Chondrocyte (in vitro differentiated cells): ENCODE data around the gene FUBP3. TPM values are rescaled to one million over a fixed set of nuclear protein-coding genes. Genes with fewer than 3 reads are reported as not detected.

ENCODE experiments used
- DNase-seq: peaks from one replicate; pipeline ENCODE4 v3.0.0; 2021; ENCODE audit warnings: mixed read lengths, low spot score
- H3K27ac Mint-ChIP-seq: one replicate; pipeline ENCODE4 v1.8.0; 2021; ENCODE audit warnings: mild to moderate bottlenecking, moderate library complexity, mixed read lengths; ENCODE audit not compliant: unreplicated experiment
- H3K27me3 Mint-ChIP-seq: 2 replicates; pipeline ENCODE4 v1.8.0; 2021; ENCODE audit warnings: low read depth, mixed read lengths
- H3K36me3 Mint-ChIP-seq: 2 replicates; pipeline ENCODE4 v1.8.0; 2021; ENCODE audit warnings: low read depth, mixed read lengths
- H3K4me1 Mint-ChIP-seq: 2 replicates; pipeline ENCODE4 v1.8.0; 2021; ENCODE audit warnings: low read depth, mild to moderate bottlenecking, mixed read lengths
- H3K4me3 Mint-ChIP-seq: one replicate; pipeline ENCODE4 v1.8.0; 2021; ENCODE audit warnings: mild to moderate bottlenecking, moderate library complexity, mixed read lengths; ENCODE audit not compliant: unreplicated experiment
- H3K9me3 Mint-ChIP-seq: 2 replicates; pipeline ENCODE4 v1.8.0; 2021; ENCODE audit warnings: low read depth, mixed read lengths
- CTCF ChIP-seq: fragments of 200-600 bp; sonication (generic); IDR thresholded peaks from 2 replicates; pipeline ENCODE4 v1.5.0; 2021; ENCODE audit warnings: antibody characterized with exemption, mild to moderate bottlenecking, moderate library complexity
- total RNA-seq: library from RNA; stranded (reverse); gene quantifications from 3 replicates; pipeline ENCODE4 v1.2.1, GENCODE V29; 2021

Gene FUBP3
- total RNA-seq, 1 donor from 2014 or later: 52.8 TPM

GRCh38 chr9:130634801-130635200, 55.4 kb downstream of the FUBP3 start:
- Mint-ChIP-seq H3K4me3 (no peak overlapping the region), H3K36me3 (peaks cover 37% of the 10 kb centered on the region), H3K27ac (no peak overlapping the region), H3K4me1 (no peaks in the 10 kb centered on the region), H3K27me3 (no peaks in the 10 kb centered on the region), H3K9me3 (no peaks in the 10 kb centered on the region)
- no peak for TF ChIP-seq CTCF
- DNase-seq: peak; percentile 50

DNA sequence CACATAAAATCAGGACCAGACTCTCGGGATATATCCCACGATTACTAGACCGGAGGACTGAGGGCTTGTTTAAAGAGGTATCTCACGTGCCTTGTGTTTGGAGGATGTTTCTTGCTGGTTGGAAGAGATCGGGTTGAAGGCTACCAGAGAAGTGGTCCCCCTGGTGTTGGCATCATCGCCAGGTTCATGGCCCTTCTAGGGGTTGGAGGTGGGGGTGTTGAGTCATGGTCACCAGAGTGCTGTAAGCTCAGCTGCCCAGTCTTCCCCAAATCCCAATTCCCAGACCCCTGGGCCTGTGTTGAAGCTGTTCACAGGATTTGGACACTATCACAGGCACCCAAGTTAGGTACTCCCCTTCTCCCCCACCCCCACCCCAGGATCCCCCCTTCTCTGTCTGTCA, 55.9 kb downstream of the FUBP3 start:
- peaks cover 35% of the 10 kb centered on the region for H3K36me3 Mint-ChIP-seq
- H3K27ac Mint-ChIP-seq: no peak overlapping the region

DNA sequence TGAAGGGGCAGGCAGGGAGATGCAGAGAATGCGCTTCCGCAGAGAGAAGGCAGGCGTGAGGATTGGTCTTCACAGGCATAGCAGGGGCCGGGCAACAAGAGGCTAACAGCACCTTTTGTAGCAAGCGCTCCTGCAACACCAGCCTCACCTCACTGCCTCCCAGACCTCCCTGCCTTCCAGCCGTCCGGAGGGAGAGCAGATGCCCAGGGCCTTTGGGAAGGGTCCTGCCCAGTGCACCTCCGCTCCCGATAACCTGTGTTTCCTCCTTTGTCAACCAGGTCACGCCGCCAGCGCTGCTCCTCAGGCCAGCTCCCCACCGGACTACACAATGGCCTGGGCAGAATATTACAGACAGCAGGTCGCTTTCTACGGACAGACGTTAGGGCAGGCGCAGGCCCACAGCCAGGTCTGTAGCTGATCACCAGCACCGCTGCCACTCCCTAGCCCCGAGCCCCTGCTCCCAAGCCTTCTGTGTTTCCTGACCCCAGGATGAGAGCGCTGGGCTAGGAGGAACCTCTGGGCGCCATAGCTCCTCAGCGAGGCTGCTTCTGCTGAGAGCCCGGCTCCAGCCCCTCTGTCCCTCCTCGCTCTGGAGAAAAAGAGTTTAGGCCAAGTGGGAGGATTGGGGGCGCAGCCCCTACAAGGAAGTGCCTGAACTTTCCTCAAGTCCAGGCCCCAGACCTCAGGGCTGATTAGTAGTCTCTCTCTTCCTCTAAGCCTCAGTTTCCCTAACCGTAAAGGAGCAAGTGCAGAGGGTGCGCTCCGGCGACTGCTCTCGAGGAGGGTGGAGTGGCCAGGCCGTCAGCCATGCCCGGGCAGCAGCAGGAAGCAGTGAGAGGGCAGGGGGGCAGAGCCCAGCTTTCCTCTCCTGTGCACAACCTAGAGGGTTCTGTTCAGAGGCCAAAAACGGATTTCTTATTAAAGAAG, 56.6 kb downstream of the FUBP3 start:
- H3K4me3 Mint-ChIP-seq: no peak overlapping the region
- no peaks in the 10 kb centered on the region for H3K27me3 Mint-ChIP-seq
- H3K27ac Mint-ChIP-seq: no peak overlapping the region
- H3K4me1 Mint-ChIP-seq: no peaks in the 10 kb centered on the region
- H3K36me3 Mint-ChIP-seq: peaks cover 33% of the 10 kb centered on the region
- DNase-seq: peak; percentile 77
- TF ChIP-seq CTCF: no peak
- no peaks in the 10 kb centered on the region for H3K9me3 Mint-ChIP-seq

More for the DNA sequence above, 55.9 kb downstream of the FUBP3 start:
- no peaks in the 10 kb centered on the region for H3K27me3 Mint-ChIP-seq
- DNase-seq: no peak
- TF ChIP-seq CTCF: no peak
- H3K4me3 Mint-ChIP-seq: no peak overlapping the region
- no peaks in the 10 kb centered on the region for H3K4me1 Mint-ChIP-seq
- H3K9me3 Mint-ChIP-seq: no peaks in the 10 kb centered on the region

DNA sequence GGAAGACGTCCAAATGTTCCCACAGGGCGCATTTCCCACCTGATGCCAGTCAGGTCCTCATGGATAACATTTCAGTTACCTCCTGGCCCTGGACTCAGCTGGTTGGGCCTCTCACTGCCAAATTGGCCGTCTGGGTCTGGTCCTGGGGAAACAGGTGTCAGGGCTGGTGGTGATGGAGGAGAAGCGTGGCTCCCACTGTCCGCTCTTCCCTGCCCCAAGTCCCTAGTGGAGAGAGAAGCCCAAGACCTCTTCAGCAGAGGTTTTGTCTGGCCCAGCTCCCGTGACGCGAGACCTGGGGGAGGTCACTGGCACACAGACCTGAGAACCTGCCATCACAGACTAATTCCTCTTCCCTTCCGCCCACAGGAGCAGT, 57.3 kb downstream of the FUBP3 start:
- H3K4me1 Mint-ChIP-seq: no peaks in the 10 kb centered on the region
- DNase-seq: peak; percentile 43
- TF ChIP-seq CTCF: no peak
- H3K4me3 Mint-ChIP-seq: no peak overlapping the region
- H3K27me3 Mint-ChIP-seq: no peaks in the 10 kb centered on the region
- H3K9me3 Mint-ChIP-seq: no peaks in the 10 kb centered on the region
- no peak overlapping the region for H3K27ac Mint-ChIP-seq
- H3K36me3 Mint-ChIP-seq: peaks cover 30% of the 10 kb centered on the region

- Mint-ChIP-seq H3K27ac (no peak overlapping the region), H3K4me1 (no peaks in the 10 kb centered on the region), H3K9me3 (no peaks in the 10 kb centered on the region), H3K36me3 (peaks cover 26% of the 10 kb centered on the region), H3K4me3 (no peak overlapping the region), H3K27me3 (no peaks in the 10 kb centered on the region)
- TF ChIP-seq CTCF: no peak
- peak; percentile 81 for DNase-seq
These were observed 59.1 kb downstream of the FUBP3 start for GRCh38 chr9:130638284-130639123.
